ENCODE data around the gene RIMBP2.

Gene RIMBP2

GRCh38 chr12:130496516-130497120, 219.5 kb downstream of the RIMBP2 start:
- no peak for DNase-seq

- no peak for DNase-seq
Observed at GRCh38 chr12:130495156-130495555, 220.9 kb downstream of the RIMBP2 start.

GRCh38 chr12:130494736-130495135, 221.4 kb downstream of the RIMBP2 start:
- no peak for DNase-seq

- DNase-seq = no peak
Observed at GRCh38 chr12:130493951-130494350, 222.1 kb downstream of the RIMBP2 start.

GRCh38 chr12:130491421-130492357, 224.4 kb downstream of the RIMBP2 start:
- DNase-seq = no peak

GRCh38 chr12:130490674-130491073, 225.4 kb downstream of the RIMBP2 start:
- no peak for DNase-seq

- no peak for DNase-seq
Observed at GRCh38 chr12:130489293-130489692, 226.8 kb downstream of the RIMBP2 start.

- no peak for DNase-seq
Observed at GRCh38 chr12:130488358-130488710, 227.8 kb downstream of the RIMBP2 start.

- no peak for DNase-seq
Observed at GRCh38 chr12:130487636-130488357, 228.3 kb downstream of the RIMBP2 start.

- DNase-seq = no peak
Observed at GRCh38 chr12:130486891-130487416, 229.1 kb downstream of the RIMBP2 start.

- DNase-seq = no peak
Observed at GRCh38 chr12:130486146-130486435, 230.0 kb downstream of the RIMBP2 start.

GRCh38 chr12:130485291-130486145, 230.6 kb downstream of the RIMBP2 start:
- DNase-seq = no peak

- DNase-seq = no peak
Observed at GRCh38 chr12:130484221-130484620, 231.9 kb downstream of the RIMBP2 start.

GRCh38 chr12:130483616-130484180, 232.4 kb downstream of the RIMBP2 start:
- no peak for DNase-seq

- no peak for DNase-seq
Observed at GRCh38 chr12:130482448-130482847, 233.7 kb downstream of the RIMBP2 start.

- DNase-seq = no peak
Observed at GRCh38 chr12:130481392-130481879, 234.7 kb downstream of the RIMBP2 start.

GRCh38 chr12:130480887-130481286, 235.2 kb downstream of the RIMBP2 start:
- no peak for DNase-seq

GRCh38 chr12:130480231-130480630, 235.9 kb downstream of the RIMBP2 start:
- DNase-seq = no peak

GRCh38 chr12:130479401-130480125, 236.5 kb downstream of the RIMBP2 start:
- no peak for DNase-seq

GRCh38 chr12:130478786-130479185, 237.3 kb downstream of the RIMBP2 start:
- DNase-seq = no peak

GRCh38 chr12:130477701-130478100, 238.4 kb downstream of the RIMBP2 start:
- DNase-seq = no peak
